ENCODE measurements around the gene IL4R.

The IL4R gene

GRCh38 chr16:27387724-27388123, 74.0 kb downstream of the IL4R start:
- no peak overlapping the region for H3K4ac ChIP-seq (ENCODE audit: low read depth, low read length)
- no peak overlapping the region for H4K8ac ChIP-seq (ENCODE audit: low read depth, low read length)
- no peak overlapping the region for H3K18ac ChIP-seq (ENCODE audit: low read length)
- no peaks in the 10 kb centered on the region for H3K4me1 ChIP-seq (ENCODE audit: control insufficient read depth in 1 of 2, insufficient read depth in 2 of 2, low read length in 2 of 2)
- H3K36me3 ChIP-seq (ENCODE audit: control insufficient read depth in 1 of 2, insufficient read depth in 2 of 2, low read length in 2 of 2), result no peaks in the 10 kb centered on the region
- no peak overlapping the region for H2BK5ac ChIP-seq (ENCODE audit: low read depth, low read length, poor library complexity)
- H3K9me3 ChIP-seq (ENCODE audit: insufficient read depth, low read depth, low read length), result peaks cover 2% of the 10 kb centered on the region
- H3K79me1 ChIP-seq (ENCODE audit: low read length), result no peaks in the 10 kb centered on the region
- no peak overlapping the region for H3K9ac ChIP-seq (ENCODE audit: low read length)
- H2BK120ac ChIP-seq (ENCODE audit: insufficient read depth, low read length, poor library complexity), result no peak overlapping the region
- H3K14ac ChIP-seq (ENCODE audit: low read length), result no peak overlapping the region
- no peak overlapping the region for H4K12ac ChIP-seq (ENCODE audit: low read depth, low read length)
- H3K4me2 ChIP-seq (ENCODE audit: low read length), result no peak overlapping the region
- no peak overlapping the region for H2BK12ac ChIP-seq (ENCODE audit: low read length)
- no CpG with 5 or more reads among the region's 1 CpG for WGBS (ENCODE audit: extremely low coverage, insufficient coverage, insufficient read length)
- no peak overlapping the region for H3K4me3 ChIP-seq (ENCODE audit: low read depth, low read length)
- H4K91ac ChIP-seq (ENCODE audit: low read depth, low read length), result no peak overlapping the region
- H2AFZ ChIP-seq (ENCODE audit: insufficient read depth, low read length, poor library complexity), result no peak overlapping the region
- H3K79me2 ChIP-seq (ENCODE audit: control insufficient read depth, insufficient read depth, low read length, poor library complexity), result no peaks in the 10 kb centered on the region
- DNase-seq, result no peak
- H2AK5ac ChIP-seq (ENCODE audit: low read length), result no peak overlapping the region
- no peak overlapping the region for H3K27ac ChIP-seq (ENCODE audit: low read depth, low read length)
- no peaks in the 10 kb centered on the region for H3K27me3 ChIP-seq (ENCODE audit: insufficient read depth, low read length)
- no peak overlapping the region for H3K23ac ChIP-seq (ENCODE audit: low read length)

DNA sequence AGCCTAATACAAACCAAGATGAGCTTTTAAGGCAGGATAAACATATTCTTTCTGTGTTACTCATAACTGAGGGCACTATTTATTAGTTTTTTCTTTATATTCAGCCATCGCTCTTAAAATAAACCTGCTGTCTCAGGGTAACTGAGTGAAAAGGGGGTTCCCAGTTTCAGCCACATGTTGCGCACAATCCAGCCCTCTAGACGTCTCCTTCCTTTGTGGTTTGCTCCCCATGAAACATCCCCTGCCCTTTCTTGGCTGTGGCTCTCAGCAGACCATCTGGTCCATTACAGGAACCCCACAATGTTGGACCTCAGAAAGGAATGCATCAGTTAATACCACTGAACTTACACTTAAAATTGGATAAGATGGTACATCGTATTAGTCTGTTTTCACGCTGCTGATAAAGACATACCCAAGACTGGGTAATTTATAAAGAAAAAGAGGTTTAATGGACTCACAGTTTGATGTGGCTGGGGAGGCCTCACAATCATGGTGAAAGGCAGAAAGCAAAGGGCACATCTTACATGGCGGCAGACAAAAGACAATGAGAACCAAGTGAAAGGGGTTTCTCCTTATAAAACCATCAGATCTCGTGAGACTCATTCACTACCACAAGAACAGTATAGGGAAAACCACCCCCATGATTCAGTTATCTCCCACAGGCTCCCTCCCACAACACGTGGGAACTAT, 75.6 kb downstream of the IL4R start:
- H3K27me3 ChIP-seq (ENCODE audit: insufficient read depth, low read length), result no peaks in the 10 kb centered on the region
- WGBS (ENCODE audit: extremely low coverage, insufficient coverage, insufficient read length), result no CpG with 5 or more reads among the region's 8 CpGs

DNA sequence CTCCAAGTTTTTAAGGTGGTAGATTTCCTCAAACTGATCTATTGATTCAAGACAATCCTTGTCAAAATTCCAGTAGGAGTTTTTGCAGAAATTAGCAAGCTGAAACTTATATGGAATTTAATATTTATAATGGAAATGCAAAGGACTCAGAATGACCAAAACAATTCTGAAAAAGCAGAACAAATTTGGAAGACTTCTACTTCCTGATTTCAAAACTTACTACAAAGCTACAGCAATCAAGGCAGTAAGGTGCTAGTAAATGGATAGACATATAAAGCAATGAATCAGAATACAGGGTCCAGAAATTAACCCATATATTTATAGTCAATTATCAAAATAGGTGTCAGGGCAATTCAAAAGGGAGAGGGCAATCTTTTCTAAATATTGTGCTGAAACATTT, 76.4 kb downstream of the IL4R start:
- Histone ChIP-seq H2BK120ac (ENCODE audit: insufficient read depth, low read length, poor library complexity) (no peak overlapping the region), H4K91ac (ENCODE audit: low read depth, low read length) (no peak overlapping the region), H3K36me3 (ENCODE audit: control insufficient read depth in 1 of 2, insufficient read depth in 2 of 2, low read length in 2 of 2) (no peaks in the 10 kb centered on the region), H3K27me3 (ENCODE audit: insufficient read depth, low read length) (no peaks in the 10 kb centered on the region), H4K8ac (ENCODE audit: low read depth, low read length) (no peak overlapping the region), H4K12ac (ENCODE audit: low read depth, low read length) (no peak overlapping the region), H2BK5ac (ENCODE audit: low read depth, low read length, poor library complexity) (no peak overlapping the region), H3K9me3 (ENCODE audit: insufficient read depth, low read depth, low read length) (peaks cover 2% of the 10 kb centered on the region), H3K4me1 (ENCODE audit: control insufficient read depth in 1 of 2, insufficient read depth in 2 of 2, low read length in 2 of 2) (no peaks in the 10 kb centered on the region), H3K9ac (ENCODE audit: low read length) (no peak overlapping the region), H3K79me2 (ENCODE audit: control insufficient read depth, insufficient read depth, low read length, poor library complexity) (no peaks in the 10 kb centered on the region), H2AFZ (ENCODE audit: insufficient read depth, low read length, poor library complexity) (no peak overlapping the region), H3K14ac (ENCODE audit: low read length) (no peak overlapping the region), H3K4me3 (ENCODE audit: low read depth, low read length) (no peak overlapping the region), H3K4ac (ENCODE audit: low read depth, low read length) (no peak overlapping the region), H2AK5ac (ENCODE audit: low read length) (no peak overlapping the region), H2BK12ac (ENCODE audit: low read length) (no peak overlapping the region), H3K27ac (ENCODE audit: low read depth, low read length) (no peak overlapping the region), H3K4me2 (ENCODE audit: low read length) (no peak overlapping the region), H3K18ac (ENCODE audit: low read length) (no peak overlapping the region), H3K79me1 (ENCODE audit: low read length) (no peaks in the 10 kb centered on the region), H3K23ac (ENCODE audit: low read length) (no peak overlapping the region)
- DNase-seq, result no peak

More for the DNA sequence above, 75.6 kb downstream of the IL4R start:
- Histone ChIP-seq H4K91ac (ENCODE audit: low read depth, low read length) (no peak overlapping the region), H4K8ac (ENCODE audit: low read depth, low read length) (no peak overlapping the region), H2AFZ (ENCODE audit: insufficient read depth, low read length, poor library complexity) (no peak overlapping the region), H3K27ac (ENCODE audit: low read depth, low read length) (no peak overlapping the region), H3K4ac (ENCODE audit: low read depth, low read length) (no peak overlapping the region), H4K12ac (ENCODE audit: low read depth, low read length) (no peak overlapping the region), H2BK5ac (ENCODE audit: low read depth, low read length, poor library complexity) (no peak overlapping the region), H3K79me1 (ENCODE audit: low read length) (no peaks in the 10 kb centered on the region), H2BK120ac (ENCODE audit: insufficient read depth, low read length, poor library complexity) (no peak overlapping the region), H3K4me1 (ENCODE audit: control insufficient read depth in 1 of 2, insufficient read depth in 2 of 2, low read length in 2 of 2) (no peaks in the 10 kb centered on the region), H3K4me2 (ENCODE audit: low read length) (no peak overlapping the region), H3K18ac (ENCODE audit: low read length) (no peak overlapping the region), H3K14ac (ENCODE audit: low read length) (no peak overlapping the region), H3K36me3 (ENCODE audit: control insufficient read depth in 1 of 2, insufficient read depth in 2 of 2, low read length in 2 of 2) (no peaks in the 10 kb centered on the region), H3K9ac (ENCODE audit: low read length) (no peak overlapping the region), H3K4me3 (ENCODE audit: low read depth, low read length) (no peak overlapping the region), H2BK12ac (ENCODE audit: low read length) (no peak overlapping the region), H2AK5ac (ENCODE audit: low read length) (no peak overlapping the region), H3K9me3 (ENCODE audit: insufficient read depth, low read depth, low read length) (peaks cover 2% of the 10 kb centered on the region), H3K79me2 (ENCODE audit: control insufficient read depth, insufficient read depth, low read length, poor library complexity) (no peaks in the 10 kb centered on the region), H3K23ac (ENCODE audit: low read length) (no peak overlapping the region)
- DNase-seq, result no peak

- no CpG with 5 or more reads among the region's 1 CpG for WGBS (ENCODE audit: extremely low coverage, insufficient coverage, insufficient read length)
- no peak overlapping the region for H3K4ac ChIP-seq (ENCODE audit: low read depth, low read length)
- no peak overlapping the region for H4K91ac ChIP-seq (ENCODE audit: low read depth, low read length)
- H4K8ac ChIP-seq (ENCODE audit: low read depth, low read length), result no peak overlapping the region
- H3K27ac ChIP-seq (ENCODE audit: low read depth, low read length), result no peak overlapping the region
- H3K9me3 ChIP-seq (ENCODE audit: insufficient read depth, low read depth, low read length), result peaks cover 2% of the 10 kb centered on the region
- no peak overlapping the region for H2BK120ac ChIP-seq (ENCODE audit: insufficient read depth, low read length, poor library complexity)
- H4K12ac ChIP-seq (ENCODE audit: low read depth, low read length), result no peak overlapping the region
- no peak overlapping the region for H2AFZ ChIP-seq (ENCODE audit: insufficient read depth, low read length, poor library complexity)
- H3K9ac ChIP-seq (ENCODE audit: low read length), result no peak overlapping the region
- no peak overlapping the region for H3K14ac ChIP-seq (ENCODE audit: low read length)
- no peaks in the 10 kb centered on the region for H3K4me1 ChIP-seq (ENCODE audit: control insufficient read depth in 1 of 2, insufficient read depth in 2 of 2, low read length in 2 of 2)
- no peaks in the 10 kb centered on the region for H3K79me2 ChIP-seq (ENCODE audit: control insufficient read depth, insufficient read depth, low read length, poor library complexity)
- no peak overlapping the region for H3K18ac ChIP-seq (ENCODE audit: low read length)
- no peak overlapping the region for H3K4me2 ChIP-seq (ENCODE audit: low read length)
- no peaks in the 10 kb centered on the region for H3K27me3 ChIP-seq (ENCODE audit: insufficient read depth, low read length)
- DNase-seq, result no peak
- no peaks in the 10 kb centered on the region for H3K79me1 ChIP-seq (ENCODE audit: low read length)
- H2BK12ac ChIP-seq (ENCODE audit: low read length), result no peak overlapping the region
- H3K4me3 ChIP-seq (ENCODE audit: low read depth, low read length), result no peak overlapping the region
- no peak overlapping the region for H3K23ac ChIP-seq (ENCODE audit: low read length)
- no peak overlapping the region for H2BK5ac ChIP-seq (ENCODE audit: low read depth, low read length, poor library complexity)
- no peaks in the 10 kb centered on the region for H3K36me3 ChIP-seq (ENCODE audit: control insufficient read depth in 1 of 2, insufficient read depth in 2 of 2, low read length in 2 of 2)
- H2AK5ac ChIP-seq (ENCODE audit: low read length), result no peak overlapping the region
Observed at GRCh38 chr16:27392671-27393070, 78.9 kb downstream of the IL4R start.

Measured in trophoblast cell (in vitro differentiated cells and primary cell).